GM23338 (cell line): ENCODE results near the gene TCERG1L. TPM values are rescaled to one million over a fixed set of nuclear protein-coding genes. Genes with fewer than 3 reads are reported as not detected.

ENCODE experiments used
- ATAC-seq: fragments of 200-7000 bp; cut with Tn5 transposase; 3 replicates; pipeline ENCODE4 v1.9.1; 2020
- DNase-seq: peaks from one replicate; pipeline ENCODE4 v3.0.0-alpha.2; 2015; ENCODE audit warnings: low spot score
- H2AFZ ChIP-seq: fragments of 200-600 bp; sonication (generic); 2 replicates; pipeline ENCODE4 v1.8.0; 2016; ENCODE audit warnings: antibody characterized with exemption, mild to moderate bottlenecking, moderate library complexity
- H3F3A ChIP-seq: fragments of 200-600 bp; sonication (generic); replicated peaks from 2 replicates; pipeline ENCODE4 v1.8.0; 2017; ENCODE audit warnings: antibody characterized with exemption, mixed run types, low read depth
- H3K27ac ChIP-seq: fragments of 200-600 bp; sonication (generic); 2 replicates; pipeline ENCODE4 v1.6.1; 2016; ENCODE audit warnings: low read depth
- H3K27me3 ChIP-seq: fragments of 200-600 bp; sonication (generic); 2 replicates; pipeline ENCODE4 v1.8.0; 2016; ENCODE audit warnings: mild to moderate bottlenecking, mixed run types, moderate library complexity; ENCODE audit not compliant: insufficient read depth
- H3K36me3 ChIP-seq: fragments of 200-600 bp; sonication (generic); 2 replicates; pipeline ENCODE4 v1.8.0; 2016; ENCODE audit warnings: mild to moderate bottlenecking; ENCODE audit not compliant: insufficient read depth
- H3K4me1 ChIP-seq: fragments of 200-600 bp; sonication (generic); 2 replicates; pipeline ENCODE4 v1.8.0; 2016; ENCODE audit warnings: mild to moderate bottlenecking, moderate library complexity; ENCODE audit not compliant: insufficient read depth
- H3K4me2 ChIP-seq: fragments of 200-600 bp; sonication (generic); 2 replicates; pipeline ENCODE4 v1.7.1; 2017; ENCODE audit warnings: mixed run types
- H3K4me3 ChIP-seq: fragments of 200-600 bp; sonication (generic); 2 replicates; pipeline ENCODE4 v1.6.1; 2016; ENCODE audit warnings: mixed run types
- H3K79me2 ChIP-seq: fragments of 200-600 bp; sonication (generic); replicated peaks from 2 replicates; pipeline ENCODE4 v1.8.0; 2017; ENCODE audit warnings: mild to moderate bottlenecking; ENCODE audit not compliant: insufficient read depth
- H3K9me2 ChIP-seq: fragments of 200-600 bp; sonication (generic); 2 replicates; pipeline ENCODE4 v1.8.0; 2017; ENCODE audit not compliant: insufficient read depth
- H4K20me1 ChIP-seq: fragments of 200-600 bp; sonication (generic); replicated peaks from 2 replicates; pipeline ENCODE4 v1.8.0; 2017; ENCODE audit warnings: mild to moderate bottlenecking; ENCODE audit not compliant: insufficient read depth
- H3K27ac Mint-ChIP-seq: 2 replicates; pipeline ENCODE4 v1.8.0; 2020; ENCODE audit warnings: inconsistent platforms, mild to moderate bottlenecking, moderate library complexity, mixed read lengths
- H3K27me3 Mint-ChIP-seq: 3 replicates; pipeline ENCODE4 v1.8.0; 2022; ENCODE audit warnings: low read depth, mild to moderate bottlenecking, moderate library complexity, mixed read lengths, inconsistent platforms; ENCODE audit not compliant: insufficient read depth, poor library complexity
- H3K36me3 Mint-ChIP-seq: 3 replicates; pipeline ENCODE4 v1.8.0; 2021; ENCODE audit warnings: low read depth, mild to moderate bottlenecking, inconsistent platforms, moderate library complexity, mixed read lengths
- H3K4me1 Mint-ChIP-seq: 3 replicates; pipeline ENCODE4 v1.8.0; 2020; ENCODE audit warnings: mild to moderate bottlenecking, inconsistent platforms, mixed read lengths
- H3K4me3 Mint-ChIP-seq: 3 replicates; pipeline ENCODE4 v1.8.0; 2021; ENCODE audit warnings: moderate library complexity, mild to moderate bottlenecking, inconsistent platforms, mixed read lengths
- H3K9me3 Mint-ChIP-seq: 3 replicates; pipeline ENCODE4 v1.8.0; 2020; ENCODE audit warnings: moderate library complexity, mild to moderate bottlenecking, inconsistent platforms, mixed read lengths
- CREB1 ChIP-seq: fragments of 250-450 bp; sonication (Bioruptor Pico); IDR thresholded peaks from 2 replicates; pipeline ENCODE4 v1.5.0; 2020; ENCODE audit warnings: low read depth, mild to moderate bottlenecking, moderate library complexity
- EZH2 ChIP-seq: fragments of 200-600 bp; sonication (generic); IDR thresholded peaks from one replicate; pipeline ENCODE4 v1.8.0; 2017; ENCODE audit warnings: antibody characterized with exemption, mild to moderate bottlenecking, low read depth; ENCODE audit not compliant: unreplicated experiment
- STAT1 ChIP-seq: IDR thresholded peaks from one replicate; pipeline ENCODE4 v1.6.1; 2016; ENCODE audit warnings: antibody characterized with exemption; ENCODE audit not compliant: unreplicated experiment
- ZNF114 ChIP-seq: fragments of 250-450 bp; sonication (Bioruptor Pico); IDR thresholded peaks from 2 replicates; pipeline ENCODE4 v1.5.0; 2020; ENCODE audit warnings: mild to moderate bottlenecking, moderate library complexity
- ZNF331 ChIP-seq: fragments of 250-450 bp; sonication (Bioruptor Pico); IDR thresholded peaks from 2 replicates; pipeline ENCODE4 v1.5.0; 2020; ENCODE audit warnings: low read depth, mild to moderate bottlenecking, moderate library complexity
- ZNF462 ChIP-seq: fragments of 250-450 bp; sonication (Bioruptor Pico); IDR thresholded peaks from 2 replicates; pipeline ENCODE4 v1.5.0; 2020; ENCODE audit warnings: mild to moderate bottlenecking, moderate library complexity
- polyA plus RNA-seq: library from polyadenylated mRNA; unstranded; fragments of >200 nt; fragmentation: Nextera tagmentation; extraction: Ambion mirVana; gene quantifications from 2 replicates; pipeline ENCODE4 v1.2.1, GENCODE V29; 2016
- total RNA-seq: library from RNA; depleted of rRNA; stranded (reverse); fragments of >200 nt; shearing (Covaris generic); gene quantifications from 2 replicates; pipeline ENCODE4 v1.2.3, GENCODE V29; 2014

The TCERG1L gene
- total and polyA plus RNA-seq, 2 experiments from 2014 or later: 3.9 to 5.5 TPM

- TF ChIP-seq ZNF462 (CRISPR knock-in tag): no peak
- no peak for TF ChIP-seq ZNF331 (CRISPR knock-in tag)
- no peak for TF ChIP-seq STAT1
- no peak for TF ChIP-seq ZNF114
- no peak for TF ChIP-seq CREB1
- no peak for TF ChIP-seq EZH2
Measured at GRCh38 chr10:131111007-131111406, 200.5 kb downstream of the TCERG1L start (continued).

GRCh38 chr10:131110241-131110783 is 201.2 kb downstream of the TCERG1L start:
- Mint-ChIP-seq H3K4me3 (no peak overlapping the region), H3K27me3 (no peaks in the 10 kb centered on the region), H3K9me3 (peaks cover 59% of the 10 kb centered on the region), H3K4me1 (peaks cover 5% of the 10 kb centered on the region; the same call in 1 of the 3 replicates), H3K36me3 (peaks cover 19% of the 10 kb centered on the region), H3K27ac (no peak overlapping the region)
- no peak overlapping the region for H2AFZ ChIP-seq
- H3K4me1 ChIP-seq: no peaks in the 10 kb centered on the region
- no peak overlapping the region for H3K27ac ChIP-seq
- H3K79me2 ChIP-seq: no peaks in the 10 kb centered on the region
- no peaks in the 10 kb centered on the region for H3K9me2 ChIP-seq
- H3K36me3 ChIP-seq: no peaks in the 10 kb centered on the region
- no peak overlapping the region for H3K4me2 ChIP-seq
- H3K27me3 ChIP-seq: no peaks in the 10 kb centered on the region
- H3K4me3 ChIP-seq: no peak overlapping the region
- DNase-seq: no peak
- H3F3A ChIP-seq: no peaks in the 10 kb centered on the region
- no peak for TF ChIP-seq ZNF331 (CRISPR knock-in tag)
- TF ChIP-seq STAT1: no peak
- no peak for ATAC-seq
- H4K20me1 ChIP-seq: no peaks in the 10 kb centered on the region
